HG03095 (cell line): ENCODE data around the gene CCDC91.
A peak's percentile ranks its signal among the peaks of the same experiment; 100 is the strongest.
"Not testable (repeated sequence)": the region's sequence is repeated elsewhere in the genome, so short reads cannot be mapped to it uniquely, and the experiment has no call there.

Experiments
- ATAC-seq: cut with Tn5 transposase; IDR thresholded peaks from one replicate; pipeline ENCODE4 v1.9.1; 2021; ENCODE audit warnings: moderate library complexity; ENCODE audit not compliant: unreplicated experiment

The CCDC91 gene

GRCh38 chr12:28443337-28443736 is 253.1 kb downstream of the CCDC91 start:
- ATAC-seq: no peak

- ATAC-seq: no peak
Measured at GRCh38 chr12:28446031-28446430, 255.8 kb downstream of the CCDC91 start.

- no peak for ATAC-seq
Measured at GRCh38 chr12:28453686-28454085, 263.4 kb downstream of the CCDC91 start.

GRCh38 chr12:28456934-28457710 is 266.9 kb downstream of the CCDC91 start:
- ATAC-seq: no peak

GRCh38 chr12:28457785-28458184 is 267.5 kb downstream of the CCDC91 start:
- no peak for ATAC-seq

- ATAC-seq: no peak
Measured at GRCh38 chr12:28459481-28459880, 269.2 kb downstream of the CCDC91 start.

- peak; percentile 64 for ATAC-seq
Measured at GRCh38 chr12:28460420-28461130, 270.3 kb downstream of the CCDC91 start.

GRCh38 chr12:28463396-28463795 is 273.1 kb downstream of the CCDC91 start:
- no peak for ATAC-seq

- not testable (repeated sequence) for ATAC-seq
Measured at GRCh38 chr12:28471762-28472161, 281.5 kb downstream of the CCDC91 start.

GRCh38 chr12:28476206-28476605 is 285.9 kb downstream of the CCDC91 start:
- not testable (repeated sequence) for ATAC-seq

- not testable (repeated sequence) for ATAC-seq
Measured at GRCh38 chr12:28479097-28479496, 288.8 kb downstream of the CCDC91 start.

- no peak for ATAC-seq
Measured at GRCh38 chr12:28479683-28480082, 289.4 kb downstream of the CCDC91 start.

- ATAC-seq: no peak
Measured at GRCh38 chr12:28484156-28484555, 293.9 kb downstream of the CCDC91 start.

- ATAC-seq: no peak
Measured at GRCh38 chr12:28486521-28486920, 296.3 kb downstream of the CCDC91 start.

- no peak for ATAC-seq
Measured at GRCh38 chr12:28489246-28489645, 299.0 kb downstream of the CCDC91 start.

GRCh38 chr12:28497889-28498411 is 307.7 kb downstream of the CCDC91 start:
- ATAC-seq: peak; percentile 96

- ATAC-seq: no peak
Measured at GRCh38 chr12:28498850-28499249, 308.6 kb downstream of the CCDC91 start.

GRCh38 chr12:28500373-28501024 is 310.2 kb downstream of the CCDC91 start:
- no peak for ATAC-seq

- no peak for ATAC-seq
Measured at GRCh38 chr12:28506271-28506670, 316.0 kb downstream of the CCDC91 start.

GRCh38 chr12:28507033-28507432 is 316.8 kb downstream of the CCDC91 start:
- ATAC-seq: no peak

- no peak for ATAC-seq
Measured at GRCh38 chr12:28507867-28508266, 317.6 kb downstream of the CCDC91 start.

GRCh38 chr12:28512406-28512805 is 322.1 kb downstream of the CCDC91 start:
- no peak for ATAC-seq
